Measurements from ENCODE around the gene GRAMD1C.
"Not testable (repeated sequence)": the region's sequence is repeated elsewhere in the genome, so short reads cannot be mapped to it uniquely, and the experiment has no call there.

The GRAMD1C gene

DNA sequence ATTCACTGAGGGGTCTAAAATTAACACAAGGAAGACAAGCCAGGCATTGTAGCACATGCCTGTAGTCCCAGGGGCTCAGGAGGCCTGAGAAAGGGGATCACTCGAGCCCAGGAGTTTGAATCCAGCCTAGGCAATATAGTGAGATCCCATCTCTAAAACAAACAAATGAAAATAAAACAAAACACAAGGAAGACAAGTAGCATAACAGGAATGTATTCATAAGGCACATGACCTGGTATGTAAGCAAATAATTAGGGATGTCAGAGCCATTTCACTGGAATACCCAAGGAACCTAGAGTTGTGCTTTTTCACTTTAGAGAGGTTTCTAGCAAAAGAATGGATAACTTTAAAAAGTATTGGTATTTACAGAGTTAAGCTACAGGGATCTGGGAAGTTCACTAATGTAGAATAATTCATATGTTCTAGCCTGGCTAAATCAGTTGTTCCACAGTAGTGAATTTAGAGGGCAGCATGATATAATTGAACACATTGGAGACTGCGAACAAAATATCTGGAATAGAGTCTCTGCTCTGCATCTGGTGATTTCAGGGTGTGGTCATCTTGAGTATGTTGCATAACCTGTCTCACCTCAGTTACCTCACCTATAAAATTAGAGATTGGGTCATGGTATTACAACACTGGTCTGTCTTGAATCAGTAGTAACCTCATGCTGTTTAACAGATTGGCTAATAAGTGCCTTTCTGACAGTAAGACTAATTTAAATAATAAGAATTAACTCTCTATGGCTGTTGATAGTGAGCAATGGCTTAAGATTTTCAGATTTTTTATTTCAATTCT lies 9.3 kb downstream of the GRAMD1C start:
- TF ChIP-seq, protein P1, sequence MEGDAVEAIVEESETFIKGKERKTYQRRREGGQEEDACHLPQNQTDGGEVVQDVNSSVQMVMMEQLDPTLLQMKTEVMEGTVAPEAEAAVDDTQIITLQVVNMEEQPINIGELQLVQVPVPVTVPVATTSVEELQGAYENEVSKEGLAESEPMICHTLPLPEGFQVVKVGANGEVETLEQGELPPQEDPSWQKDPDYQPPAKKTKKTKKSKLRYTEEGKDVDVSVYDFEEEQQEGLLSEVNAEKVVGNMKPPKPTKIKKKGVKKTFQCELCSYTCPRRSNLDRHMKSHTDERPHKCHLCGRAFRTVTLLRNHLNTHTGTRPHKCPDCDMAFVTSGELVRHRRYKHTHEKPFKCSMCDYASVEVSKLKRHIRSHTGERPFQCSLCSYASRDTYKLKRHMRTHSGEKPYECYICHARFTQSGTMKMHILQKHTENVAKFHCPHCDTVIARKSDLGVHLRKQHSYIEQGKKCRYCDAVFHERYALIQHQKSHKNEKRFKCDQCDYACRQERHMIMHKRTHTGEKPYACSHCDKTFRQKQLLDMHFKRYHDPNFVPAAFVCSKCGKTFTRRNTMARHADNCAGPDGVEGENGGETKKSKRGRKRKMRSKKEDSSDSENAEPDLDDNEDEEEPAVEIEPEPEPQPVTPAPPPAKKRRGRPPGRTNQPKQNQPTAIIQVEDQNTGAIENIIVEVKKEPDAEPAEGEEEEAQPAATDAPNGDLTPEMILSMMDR (IDR thresholded peaks at IDR 0.05; ENCODE audit: insufficient read depth, low read length, poor library complexity, severe bottlenecking) = no peak
- TF ChIP-seq EZH2phosphoT487 (conservative IDR thresholded peaks at IDR 0.05; ENCODE audit: low read length) = no peak
- no peaks in the 10 kb centered on the region for H3K79me2 ChIP-seq (ENCODE audit: insufficient read depth, low read length)
- H3K4me2 ChIP-seq (ENCODE audit: low read depth, low read length, poor library complexity, severe bottlenecking) = no peak overlapping the region
- H3K4me3 ChIP-seq (ENCODE audit: insufficient read depth, low read length, poor library complexity, severe bottlenecking) = no peak overlapping the region
- H2AFZ ChIP-seq (ENCODE audit: low read depth, low read length, severe bottlenecking) = no peak overlapping the region
- H3F3A ChIP-seq (ENCODE audit: insufficient read depth) = no peaks in the 10 kb centered on the region
- no peaks in the 10 kb centered on the region for H3K9me3 ChIP-seq (ENCODE audit: insufficient read depth, low read length)
- no peak overlapping the region for H3K9ac ChIP-seq (ENCODE audit: low read length)
- H4K20me1 ChIP-seq (ENCODE audit: low read depth, low read length) = no peaks in the 10 kb centered on the region
- H3K9me2 ChIP-seq (replicated peaks; ENCODE audit: insufficient read depth, low read length) = no peaks in the 10 kb centered on the region
- no peaks in the 10 kb centered on the region for H3K36me3 ChIP-seq (ENCODE audit: low read length)
- H3K27me3 ChIP-seq (ENCODE audit: low read length) = no peaks in the 10 kb centered on the region
- no peak overlapping the region for H3K27ac ChIP-seq (ENCODE audit: low read depth, low read length)

GRCh38 chr3:113849071-113849470 lies 10.5 kb downstream of the GRAMD1C start:
- not testable (repeated sequence) for H3K27me3 ChIP-seq (ENCODE audit: low read length); H3K9me3 ChIP-seq (ENCODE audit: insufficient read depth, low read length); H3K4me2 ChIP-seq (ENCODE audit: low read depth, low read length, poor library complexity, severe bottlenecking); H4K20me1 ChIP-seq (ENCODE audit: low read depth, low read length); H3K4me3 ChIP-seq (ENCODE audit: insufficient read depth, low read length, poor library complexity, severe bottlenecking); H3K27ac ChIP-seq (ENCODE audit: low read depth, low read length); H3F3A ChIP-seq (ENCODE audit: insufficient read depth); H3K36me3 ChIP-seq (ENCODE audit: low read length); H3K9ac ChIP-seq (ENCODE audit: low read length); H3K9me2 ChIP-seq (replicated peaks; ENCODE audit: insufficient read depth, low read length); H3K79me2 ChIP-seq (ENCODE audit: insufficient read depth, low read length); H2AFZ ChIP-seq (ENCODE audit: low read depth, low read length, severe bottlenecking)

DNA sequence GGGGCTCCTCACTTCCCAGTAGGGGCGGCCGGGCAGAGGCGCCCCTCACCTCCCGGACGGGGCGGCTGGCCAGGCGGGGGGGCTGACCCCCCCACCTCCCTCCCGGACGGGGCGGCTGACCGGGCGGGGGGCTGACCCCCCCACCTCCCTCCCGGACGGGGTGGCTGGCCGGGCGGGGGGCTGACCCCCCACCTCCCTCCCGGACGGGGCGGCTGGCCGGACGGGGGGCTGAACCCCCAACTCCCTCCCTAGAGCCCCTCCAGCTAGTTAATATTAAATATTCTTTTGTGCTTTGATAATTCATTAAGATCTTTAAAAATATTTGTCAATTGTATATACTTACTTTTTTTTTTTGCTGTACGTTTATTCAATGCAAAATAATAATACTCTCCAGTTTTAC lies 11.3 kb downstream of the GRAMD1C start:
- H3K9me2 ChIP-seq (replicated peaks; ENCODE audit: insufficient read depth, low read length); H4K20me1 ChIP-seq (ENCODE audit: low read depth, low read length); H3K36me3 ChIP-seq (ENCODE audit: low read length); H3K27me3 ChIP-seq (ENCODE audit: low read length); H3K9ac ChIP-seq (ENCODE audit: low read length); H3K9me3 ChIP-seq (ENCODE audit: insufficient read depth, low read length); H3K4me2 ChIP-seq (ENCODE audit: low read depth, low read length, poor library complexity, severe bottlenecking); H3K79me2 ChIP-seq (ENCODE audit: insufficient read depth, low read length); H3K27ac ChIP-seq (ENCODE audit: low read depth, low read length); H3F3A ChIP-seq (ENCODE audit: insufficient read depth); H3K4me3 ChIP-seq (ENCODE audit: insufficient read depth, low read length, poor library complexity, severe bottlenecking); H2AFZ ChIP-seq (ENCODE audit: low read depth, low read length, severe bottlenecking): not testable (repeated sequence)

GRCh38 chr3:113850391-113850790 lies 11.8 kb downstream of the GRAMD1C start:
- not testable (repeated sequence) for H3F3A ChIP-seq (ENCODE audit: insufficient read depth); H3K27me3 ChIP-seq (ENCODE audit: low read length); H3K9me2 ChIP-seq (replicated peaks; ENCODE audit: insufficient read depth, low read length); H3K4me3 ChIP-seq (ENCODE audit: insufficient read depth, low read length, poor library complexity, severe bottlenecking); H3K36me3 ChIP-seq (ENCODE audit: low read length); H3K9me3 ChIP-seq (ENCODE audit: insufficient read depth, low read length); H3K27ac ChIP-seq (ENCODE audit: low read depth, low read length); H2AFZ ChIP-seq (ENCODE audit: low read depth, low read length, severe bottlenecking); H3K79me2 ChIP-seq (ENCODE audit: insufficient read depth, low read length); H3K9ac ChIP-seq (ENCODE audit: low read length); H4K20me1 ChIP-seq (ENCODE audit: low read depth, low read length); H3K4me2 ChIP-seq (ENCODE audit: low read depth, low read length, poor library complexity, severe bottlenecking)

DNA sequence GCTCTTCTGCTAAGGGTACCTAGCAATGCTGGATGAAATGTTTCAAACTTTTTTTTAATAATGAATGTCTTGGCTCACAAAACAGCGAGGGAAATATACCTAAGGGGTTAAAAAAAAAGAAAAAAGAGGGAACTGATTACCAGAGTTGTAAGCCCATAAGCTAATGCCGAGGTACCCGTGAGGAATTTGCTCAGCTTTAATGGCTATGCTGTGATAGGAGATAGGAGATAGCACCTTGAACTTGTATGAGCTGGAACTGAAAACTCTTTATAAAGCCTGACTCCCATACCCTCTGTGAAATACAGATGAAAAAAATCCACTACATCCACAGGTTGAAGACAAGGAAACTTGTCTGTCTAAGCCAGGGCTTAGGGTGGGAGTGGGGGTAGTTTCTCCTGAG lies 13.9 kb downstream of the GRAMD1C start:
- no peak overlapping the region for H3K4me2 ChIP-seq (ENCODE audit: low read depth, low read length, poor library complexity, severe bottlenecking)

More for the DNA sequence above, 13.9 kb downstream of the GRAMD1C start:
- no peak overlapping the region for H3K9ac ChIP-seq (ENCODE audit: low read length)
- no peak overlapping the region for H3K27ac ChIP-seq (ENCODE audit: low read depth, low read length)
- H3K27me3 ChIP-seq (ENCODE audit: low read length) = no peaks in the 10 kb centered on the region
- H4K20me1 ChIP-seq (ENCODE audit: low read depth, low read length) = no peaks in the 10 kb centered on the region
- H3K9me3 ChIP-seq (ENCODE audit: insufficient read depth, low read length) = no peaks in the 10 kb centered on the region
- no peaks in the 10 kb centered on the region for H3K36me3 ChIP-seq (ENCODE audit: low read length)
- no peaks in the 10 kb centered on the region for H3F3A ChIP-seq (ENCODE audit: insufficient read depth)
- no peaks in the 10 kb centered on the region for H3K79me2 ChIP-seq (ENCODE audit: insufficient read depth, low read length)
- TF ChIP-seq, protein P1 (IDR thresholded peaks at IDR 0.05; ENCODE audit: insufficient read depth, low read length, poor library complexity, severe bottlenecking) = no peak
- TF ChIP-seq EZH2phosphoT487 (conservative IDR thresholded peaks at IDR 0.05; ENCODE audit: low read length) = no peak
- no peak overlapping the region for H3K4me3 ChIP-seq (ENCODE audit: insufficient read depth, low read length, poor library complexity, severe bottlenecking)
- H2AFZ ChIP-seq (ENCODE audit: low read depth, low read length, severe bottlenecking) = no peak overlapping the region
- H3K9me2 ChIP-seq (replicated peaks; ENCODE audit: insufficient read depth, low read length) = no peaks in the 10 kb centered on the region

Data from SU-DHL-6 (cell line).